HEK293T (cell line): ENCODE measurements around the gene PRICKLE2.

Source experiments
- CTCF ChIA-PET: fragments of 350-600 bp; formaldehyde crosslinking; extraction: SDS; loops from one replicate; lab custom pipeline; 2021; ENCODE audit warnings: antibody characterized with exemption, inconsistent platforms; lab: Yijun Ruan, JAX
- POLR2A ChIA-PET: fragments of 350-600 bp; formaldehyde crosslinking; extraction: SDS; loops from one replicate; lab custom pipeline; 2020; ENCODE audit warnings: antibody characterized with exemption, inconsistent platforms; lab: Yijun Ruan, JAX
- DNase-seq: peaks from one replicate; pipeline ENCODE4 v3.0.0; 2012; ENCODE audit warnings: mixed read lengths; ENCODE audit errors: extremely low spot score
- ARNT ChIP-seq: fragments of 450-650 bp; IDR thresholded peaks from 2 replicates; pipeline ENCODE4 v1.6.1; 2017; ENCODE audit warnings: mild to moderate bottlenecking
- BHLHE40 ChIP-seq: fragments of 450-650 bp; IDR thresholded peaks from 2 replicates; pipeline ENCODE4 v1.6.1; 2016; ENCODE audit warnings: mild to moderate bottlenecking, moderate library complexity, borderline replicate concordance
- CTBP1 ChIP-seq: fragments of 450-650 bp; IDR thresholded peaks from 2 replicates; pipeline ENCODE4 v1.6.1; 2016; ENCODE audit warnings: borderline replicate concordance
- ELF4 ChIP-seq: fragments of 450-650 bp; IDR thresholded peaks from 2 replicates; pipeline ENCODE4 v1.6.1; 2017; ENCODE audit warnings: antibody characterized with exemption
- FOXA1 ChIP-seq: fragments of 450-650 bp; IDR thresholded peaks from 2 replicates; pipeline ENCODE4 v1.6.1; 2016; ENCODE audit warnings: mild to moderate bottlenecking
- FOXK2 ChIP-seq: fragments of 450-650 bp; IDR thresholded peaks from 2 replicates; pipeline ENCODE4 v1.6.1; 2016; ENCODE audit warnings: mild to moderate bottlenecking
- FOXM1 ChIP-seq: fragments of 450-650 bp; IDR thresholded peaks from 2 replicates; pipeline ENCODE4 v1.6.1; 2017; ENCODE audit warnings: mild to moderate bottlenecking, borderline replicate concordance
- HDGF ChIP-seq: fragments of 450-650 bp; IDR thresholded peaks from 2 replicates; pipeline ENCODE4 v1.6.1; 2017; ENCODE audit warnings: antibody characterized with exemption, borderline replicate concordance
- L3MBTL2 ChIP-seq: fragments of 450-650 bp; conservative IDR thresholded peaks from 2 replicates; pipeline ENCODE4 v1.6.1; 2016; ENCODE audit warnings: mild to moderate bottlenecking
- LEF1 ChIP-seq: fragments of 450-650 bp; IDR thresholded peaks from 2 replicates; pipeline ENCODE4 v1.6.1; 2017; ENCODE audit warnings: mild to moderate bottlenecking, borderline replicate concordance
- NFRKB ChIP-seq: fragments of 450-650 bp; IDR thresholded peaks from 2 replicates; pipeline ENCODE4 v1.6.1; 2016; ENCODE audit warnings: mild to moderate bottlenecking, moderate library complexity
- PKNOX1 ChIP-seq: fragments of 450-650 bp; IDR thresholded peaks from 2 replicates; pipeline ENCODE4 v1.6.1; 2016
- SP1 ChIP-seq: fragments of 450-650 bp; IDR thresholded peaks from 2 replicates; pipeline ENCODE4 v1.6.1; 2017
- SUZ12 ChIP-seq: fragments of 450-650 bp; IDR thresholded peaks from 2 replicates; pipeline ENCODE4 v1.6.1; 2016; ENCODE audit warnings: mild to moderate bottlenecking
- TARDBP ChIP-seq: fragments of 450-650 bp; IDR thresholded peaks from 2 replicates; pipeline ENCODE4 v1.6.1; 2016
- ZNF384 ChIP-seq: fragments of 450-650 bp; IDR thresholded peaks from 2 replicates; pipeline ENCODE4 v1.6.1; 2016

The PRICKLE2 gene

GRCh38 chr3:64074895-64075679, 150.2 kb downstream of the PRICKLE2 start:
- ChIA-PET POLR2A (no interaction called here), CTCF (no interaction called here)
- no peak for DNase-seq
- TF ChIP-seq PKNOX1: no peak

GRCh38 chr3:64074060-64074459, 151.2 kb downstream of the PRICKLE2 start:
- no peak for DNase-seq
- no peak for TF ChIP-seq ARNT
- TF ChIP-seq L3MBTL2: no peak
- no peak for TF ChIP-seq FOXK2
- no peak for TF ChIP-seq ZNF384
- TF ChIP-seq HDGF: no peak
- no peak for TF ChIP-seq FOXA1
- TF ChIP-seq NFRKB: no peak
- TF ChIP-seq BHLHE40: no peak
- TF ChIP-seq FOXM1: no peak
- no peak for TF ChIP-seq SP1
- TF ChIP-seq TARDBP: no peak
- TF ChIP-seq CTBP1: no peak
- no peak for TF ChIP-seq LEF1
- TF ChIP-seq ELF4: no peak
- TF ChIP-seq SUZ12: no peak
- no peak for TF ChIP-seq PKNOX1
- ChIA-PET CTCF (interaction anchor here (0.6 kb wide), 1 partner anchor 1034 kb away, joined by 3 read pairs; no protein-coding TSS in a partner anchor), POLR2A (no interaction called here)

- DNase-seq: no peak
- POLR2A ChIA-PET: no interaction called here
- no peak for TF ChIP-seq BHLHE40
- no peak for TF ChIP-seq PKNOX1
- TF ChIP-seq SP1: no peak
- TF ChIP-seq L3MBTL2: no peak
- CTCF ChIA-PET: interaction anchor here (0.6 to 0.7 kb wide), 2 partner anchors 25 to 1035 kb away, joined by 3 read pairs; no protein-coding TSS in a partner anchor
Measured at GRCh38 chr3:64073158-64073761, 152.0 kb downstream of the PRICKLE2 start.

- DNase-seq: no peak
- POLR2A ChIA-PET: no interaction called here
- no peak for TF ChIP-seq CTBP1
- TF ChIP-seq FOXK2: no peak
- no peak for TF ChIP-seq TARDBP
- TF ChIP-seq PKNOX1: no peak
- no peak for TF ChIP-seq ZNF384
- TF ChIP-seq L3MBTL2: no peak
- TF ChIP-seq BHLHE40: no peak
- no peak for TF ChIP-seq HDGF
- no peak for TF ChIP-seq FOXA1
- no peak for TF ChIP-seq SP1
- TF ChIP-seq FOXM1: no peak
- no peak for TF ChIP-seq ARNT
- TF ChIP-seq SUZ12: no peak
- TF ChIP-seq LEF1: no peak
- CTCF ChIA-PET: no interaction called here
Measured at GRCh38 chr3:64072126-64072525, 153.1 kb downstream of the PRICKLE2 start.

GRCh38 chr3:64070704-64071103, 154.6 kb downstream of the PRICKLE2 start:
- POLR2A ChIA-PET: no interaction called here
- no peak for TF ChIP-seq L3MBTL2
- TF ChIP-seq ARNT: no peak
- TF ChIP-seq BHLHE40: no peak
- TF ChIP-seq TARDBP: no peak
- no peak for TF ChIP-seq SUZ12
- TF ChIP-seq FOXK2: no peak
- no peak for TF ChIP-seq SP1
- TF ChIP-seq CTBP1: no peak
- no peak for TF ChIP-seq FOXM1
- TF ChIP-seq PKNOX1: no peak
- TF ChIP-seq NFRKB: no peak
- no peak for TF ChIP-seq HDGF
- CTCF ChIA-PET: no interaction called here
- DNase-seq: no peak
